HG03139 (cell line): ENCODE results near the gene TSPAN9.
"Not testable (repeated sequence)": the region's sequence is repeated elsewhere in the genome, so short reads cannot be mapped to it uniquely, and the experiment has no call there.

ENCODE experiments used
- ATAC-seq: cut with Tn5 transposase; IDR thresholded peaks from one replicate; pipeline ENCODE4 v1.9.1; 2021; ENCODE audit not compliant: unreplicated experiment

The TSPAN9 gene

GRCh38 chr12:3043406-3043805 is 33.8 kb upstream of the TSPAN9 start:
- ATAC-seq = no peak

GRCh38 chr12:3044141-3044630 is 33.0 kb upstream of the TSPAN9 start:
- no peak for ATAC-seq

GRCh38 chr12:3045494-3045893 is 31.7 kb upstream of the TSPAN9 start:
- ATAC-seq = no peak

- no peak for ATAC-seq
These were observed 31.2 kb upstream of the TSPAN9 start for GRCh38 chr12:3045989-3046388.

- no peak for ATAC-seq
These were observed 30.6 kb upstream of the TSPAN9 start for GRCh38 chr12:3046441-3047200.

- no peak for ATAC-seq
These were observed 29.2 kb upstream of the TSPAN9 start for GRCh38 chr12:3047961-3048360.

GRCh38 chr12:3048540-3048939 is 28.6 kb upstream of the TSPAN9 start:
- no peak for ATAC-seq

GRCh38 chr12:3049176-3049575 is 28.0 kb upstream of the TSPAN9 start:
- ATAC-seq = no peak

GRCh38 chr12:3049611-3050249 is 27.4 kb upstream of the TSPAN9 start:
- no peak for ATAC-seq

GRCh38 chr12:3054374-3054773 is 22.8 kb upstream of the TSPAN9 start:
- no peak for ATAC-seq

GRCh38 chr12:3055026-3055703 is 22.0 kb upstream of the TSPAN9 start:
- ATAC-seq = no peak

- ATAC-seq = no peak
These were observed 21.3 kb upstream of the TSPAN9 start for GRCh38 chr12:3055704-3056467.

GRCh38 chr12:3061059-3061458 is 16.1 kb upstream of the TSPAN9 start:
- no peak for ATAC-seq

GRCh38 chr12:3061501-3062215 is 15.5 kb upstream of the TSPAN9 start:
- ATAC-seq = no peak

- no peak for ATAC-seq
These were observed 11.9 kb upstream of the TSPAN9 start for GRCh38 chr12:3065300-3065699.

- not testable (repeated sequence) for ATAC-seq
These were observed 11.3 kb upstream of the TSPAN9 start for GRCh38 chr12:3065846-3066245.

- no peak for ATAC-seq
These were observed 7.5 kb upstream of the TSPAN9 start for GRCh38 chr12:3069714-3070113.

GRCh38 chr12:3071107-3071506 is 6.1 kb upstream of the TSPAN9 start:
- no peak for ATAC-seq

GRCh38 chr12:3071710-3072109 is 5.5 kb upstream of the TSPAN9 start:
- no peak for ATAC-seq

- ATAC-seq = no peak
These were observed 3.5 kb upstream of the TSPAN9 start for GRCh38 chr12:3073438-3074250.
